ENCODE measurements around the gene HID1. TPM values are rescaled to one million over a fixed set of nuclear protein-coding genes. Genes with fewer than 3 reads are reported as not detected.

HID1 gene
- total and polyA plus RNA-seq, 9 of the 15 experiments (the other 6 are each of a cell fraction or from before 2014, with no cell fraction given) = 0.14 to 2.1 (median 0.54) TPM; not detected in 2

DNA sequence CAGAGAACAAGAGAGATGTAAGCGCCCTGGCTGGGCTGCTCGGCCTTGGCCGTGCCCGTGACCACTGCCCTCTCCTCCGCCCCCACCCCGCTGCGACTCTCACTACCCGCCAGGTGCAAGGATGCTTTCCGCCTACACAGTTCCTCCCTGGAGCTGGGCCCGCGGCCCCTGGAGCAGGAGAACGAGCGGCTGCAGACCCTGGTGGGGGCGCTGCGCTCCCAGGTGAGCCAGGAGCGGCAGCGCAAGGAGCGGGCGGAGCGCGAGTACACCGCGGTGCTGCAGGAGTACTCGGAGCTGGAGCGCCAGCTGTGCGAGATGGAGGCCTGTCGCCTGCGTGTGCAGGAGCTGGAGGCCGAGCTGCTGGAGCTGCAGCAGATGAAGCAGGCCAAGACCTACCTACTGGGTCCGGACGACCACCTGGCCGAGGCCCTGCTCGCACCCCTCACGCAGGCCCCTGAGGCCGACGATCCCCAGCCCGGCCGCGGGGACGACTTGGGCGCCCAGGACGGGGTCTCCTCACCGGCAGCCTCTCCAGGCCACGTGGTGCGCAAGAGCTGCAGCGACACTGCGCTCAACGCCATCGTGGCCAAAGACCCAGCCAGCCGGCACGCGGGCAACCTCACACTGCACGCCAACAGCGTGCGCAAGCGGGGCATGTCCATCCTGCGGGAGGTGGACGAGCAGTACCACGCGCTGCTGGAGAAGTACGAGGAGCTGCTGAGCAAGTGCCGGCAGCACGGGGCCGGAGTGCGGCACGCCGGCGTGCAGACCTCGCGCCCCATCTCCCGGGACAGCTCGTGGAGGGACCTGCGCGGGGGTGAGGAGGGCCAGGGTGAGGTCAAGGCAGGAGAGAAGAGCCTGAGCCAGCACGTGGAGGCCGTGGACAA lies 30.8 kb upstream of the HID1 start:
- no peak for FAIRE-seq

More for the DNA sequence above, 30.8 kb upstream of the HID1 start:
- intact Hi-C loops (cut with micrococcal nuclease) = loop anchor here (10.0 kb wide), 1 partner anchor 79 kb away; the partner anchor contains the start of genes OTOP2 and USH1G
- no peak for DNase-seq (ENCODE audit: extremely low read depth in 1 of 4, low spot score in 3 of 4)
- Histone ChIP-seq H3K9me1 (ENCODE audit: control insufficient read depth, insufficient read depth, low read length) (peaks cover 3% of the 10 kb centered on the region), H3K4me2 (ENCODE audit: insufficient read depth, low read length) (no peak overlapping the region), H3K4me1 (replicated peaks in 1 of 2; ENCODE audit: control insufficient read depth in 2 of 2, insufficient read depth in 2 of 2, low read length in 2 of 2) (peaks cover 8 to 25% of the 10 kb centered on the region in 2 experiments; a peak in 4 of 5 replicates), H3K9me3 (replicated peaks; ENCODE audit: control insufficient read depth, insufficient read depth, low read depth, low read length) (no peaks in the 10 kb centered on the region), H2AFZ (ENCODE audit: low read depth, low read length) (no peak overlapping the region), H4K20me1 (replicated peaks; ENCODE audit: control insufficient read depth, insufficient read depth, low read length) (no peaks in the 10 kb centered on the region), H3K36me3 (ENCODE audit: control insufficient read depth, insufficient read depth, low read length) (peaks cover 24% of the 10 kb centered on the region; the same call in 1 of the 3 replicates), H3K27me3 (ENCODE audit: control insufficient read depth in 2 of 2, insufficient read depth in 2 of 2, low read length in 2 of 2) (no peaks in the 10 kb centered on the region), H3K4me3 (no peak overlapping the region), H3K9ac (ENCODE audit: insufficient read depth in 1 of 2, low read depth in 2 of 2, low read length in 2 of 2) (no peak overlapping the region), H3K79me2 (ENCODE audit: control insufficient read depth, insufficient read depth, low read length) (no peaks in the 10 kb centered on the region), H3K27ac (ENCODE audit: extremely low read depth, low read depth, low read length) (no peak overlapping the region)
- BruUV-seq (replicated peaks) = no TSS peak
- in situ Hi-C loops (cut with MboI) = no loop called here
- ChIA-PET CTCF (ENCODE audit: low intra/inter-chr PET ratio) (no interaction called here), POLR2A (interaction anchor here (0.6 to 7.2 kb wide), 5 partner anchors 9 to 592 kb away, joined by 3 to 56 read pairs (median 3); partner anchors contain the start of genes CDR2L and MRPL58)
- no peak for ATAC-seq
- TF ChIP-seq, protein P1, sequence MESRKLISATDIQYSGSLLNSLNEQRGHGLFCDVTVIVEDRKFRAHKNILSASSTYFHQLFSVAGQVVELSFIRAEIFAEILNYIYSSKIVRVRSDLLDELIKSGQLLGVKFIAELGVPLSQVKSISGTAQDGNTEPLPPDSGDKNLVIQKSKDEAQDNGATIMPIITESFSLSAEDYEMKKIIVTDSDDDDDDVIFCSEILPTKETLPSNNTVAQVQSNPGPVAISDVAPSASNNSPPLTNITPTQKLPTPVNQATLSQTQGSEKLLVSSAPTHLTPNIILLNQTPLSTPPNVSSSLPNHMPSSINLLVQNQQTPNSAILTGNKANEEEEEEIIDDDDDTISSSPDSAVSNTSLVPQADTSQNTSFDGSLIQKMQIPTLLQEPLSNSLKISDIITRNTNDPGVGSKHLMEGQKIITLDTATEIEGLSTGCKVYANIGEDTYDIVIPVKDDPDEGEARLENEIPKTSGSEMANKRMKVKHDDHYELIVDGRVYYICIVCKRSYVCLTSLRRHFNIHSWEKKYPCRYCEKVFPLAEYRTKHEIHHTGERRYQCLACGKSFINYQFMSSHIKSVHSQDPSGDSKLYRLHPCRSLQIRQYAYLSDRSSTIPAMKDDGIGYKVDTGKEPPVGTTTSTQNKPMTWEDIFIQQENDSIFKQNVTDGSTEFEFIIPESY (CRISPR knock-in tag; IDR thresholded peaks at IDR 0.05) = 0 out of 2 replicates have a peak, but pooled peaks have one; percentile 24
- TF ChIP-seq ZNF830 (CRISPR knock-in tag; IDR thresholded peaks at IDR 0.05) = no peak
- WGBS (ENCODE audit: insufficient coverage, low coverage, missing lambda C conversion rate) = 90% methylated on average over 66 of the region's 76 CpGs
